PFSK-1 (cell line): ENCODE data around the gene FFAR3.

ENCODE experiments used
- FOXP2 ChIP-seq: optimal IDR thresholded peaks from 2 replicates; pipeline ENCODE3; 2011; ENCODE audit warnings: borderline replicate concordance, control low read depth, inconsistent platforms; ENCODE audit not compliant: insufficient read depth; ENCODE audit errors: extremely low read length, extremely low read depth
- POLR2AphosphoS5 ChIP-seq: IDR thresholded peaks from 2 replicates; pipeline ENCODE4 v1.6.1; 2012; ENCODE audit warnings: low read depth, mild to moderate bottlenecking, control low read depth, low read length, moderate library complexity
- SIN3A ChIP-seq: IDR thresholded peaks from 2 replicates; pipeline ENCODE4 v1.6.1; 2012; ENCODE audit warnings: mild to moderate bottlenecking, low read length, moderate library complexity, borderline replicate concordance; ENCODE audit not compliant: insufficient read depth
- TAF1 ChIP-seq: IDR thresholded peaks from 2 replicates; pipeline ENCODE4 v1.6.1; 2012; ENCODE audit warnings: low read length, control low read depth, borderline replicate concordance; ENCODE audit not compliant: insufficient read depth
- TF ChIP-seq, protein P1 (sequence below), 2 experiments: IDR thresholded peaks; 2 replicates each; pipeline versions ENCODE4 v1.6.1 to v1.8.0; 2011 to 2012; ENCODE audit warnings: low read depth in 2 of 2, low read length in 2 of 2, control low read depth in 1 of 2, inconsistent platforms in 1 of 2, mild to moderate bottlenecking in 1 of 2, moderate library complexity in 1 of 2; ENCODE audit not compliant: insufficient read depth in 1 of 2

FFAR3 gene

DNA sequence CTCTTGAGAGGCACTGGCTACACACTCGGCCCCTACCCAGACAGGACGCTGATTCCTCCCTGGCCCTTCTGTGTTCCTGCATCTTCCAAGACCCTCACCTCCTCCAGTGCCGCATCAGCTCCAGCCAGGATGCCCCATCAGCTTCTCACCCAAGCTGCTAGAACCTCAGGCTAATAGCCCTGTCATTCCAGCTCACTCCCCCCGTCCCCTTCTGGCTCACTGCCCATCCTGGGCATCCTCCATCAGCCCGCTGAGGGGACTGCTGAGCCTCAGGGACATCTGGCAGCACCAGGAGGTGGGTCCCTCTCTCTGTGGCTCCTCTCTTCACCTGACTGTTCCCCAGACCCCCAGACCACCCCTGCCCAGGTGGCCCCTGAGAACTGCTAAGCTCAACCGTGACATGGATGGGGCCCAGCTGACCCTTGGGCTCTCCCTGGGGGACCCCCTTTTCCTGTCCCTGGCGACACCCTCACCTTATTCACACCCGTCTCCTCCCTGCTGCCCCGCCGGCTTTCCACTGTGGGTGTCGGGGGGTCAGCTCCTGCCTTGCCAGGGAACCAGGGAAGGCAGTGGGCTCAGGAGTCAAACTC, 4.8 kb downstream of the FFAR3 start:
- TF ChIP-seq, protein P1, sequence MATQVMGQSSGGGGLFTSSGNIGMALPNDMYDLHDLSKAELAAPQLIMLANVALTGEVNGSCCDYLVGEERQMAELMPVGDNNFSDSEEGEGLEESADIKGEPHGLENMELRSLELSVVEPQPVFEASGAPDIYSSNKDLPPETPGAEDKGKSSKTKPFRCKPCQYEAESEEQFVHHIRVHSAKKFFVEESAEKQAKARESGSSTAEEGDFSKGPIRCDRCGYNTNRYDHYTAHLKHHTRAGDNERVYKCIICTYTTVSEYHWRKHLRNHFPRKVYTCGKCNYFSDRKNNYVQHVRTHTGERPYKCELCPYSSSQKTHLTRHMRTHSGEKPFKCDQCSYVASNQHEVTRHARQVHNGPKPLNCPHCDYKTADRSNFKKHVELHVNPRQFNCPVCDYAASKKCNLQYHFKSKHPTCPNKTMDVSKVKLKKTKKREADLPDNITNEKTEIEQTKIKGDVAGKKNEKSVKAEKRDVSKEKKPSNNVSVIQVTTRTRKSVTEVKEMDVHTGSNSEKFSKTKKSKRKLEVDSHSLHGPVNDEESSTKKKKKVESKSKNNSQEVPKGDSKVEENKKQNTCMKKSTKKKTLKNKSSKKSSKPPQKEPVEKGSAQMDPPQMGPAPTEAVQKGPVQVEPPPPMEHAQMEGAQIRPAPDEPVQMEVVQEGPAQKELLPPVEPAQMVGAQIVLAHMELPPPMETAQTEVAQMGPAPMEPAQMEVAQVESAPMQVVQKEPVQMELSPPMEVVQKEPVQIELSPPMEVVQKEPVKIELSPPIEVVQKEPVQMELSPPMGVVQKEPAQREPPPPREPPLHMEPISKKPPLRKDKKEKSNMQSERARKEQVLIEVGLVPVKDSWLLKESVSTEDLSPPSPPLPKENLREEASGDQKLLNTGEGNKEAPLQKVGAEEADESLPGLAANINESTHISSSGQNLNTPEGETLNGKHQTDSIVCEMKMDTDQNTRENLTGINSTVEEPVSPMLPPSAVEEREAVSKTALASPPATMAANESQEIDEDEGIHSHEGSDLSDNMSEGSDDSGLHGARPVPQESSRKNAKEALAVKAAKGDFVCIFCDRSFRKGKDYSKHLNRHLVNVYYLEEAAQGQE (IDR thresholded peaks at IDR 0.05; ENCODE audit: insufficient read depth in 1 of 2, low read depth in 2 of 2, low read length in 2 of 2): no peak
- TF ChIP-seq SIN3A (no peak), FOXP2 (no peak), TAF1 (no peak), POLR2AphosphoS5 (no peak)

DNA sequence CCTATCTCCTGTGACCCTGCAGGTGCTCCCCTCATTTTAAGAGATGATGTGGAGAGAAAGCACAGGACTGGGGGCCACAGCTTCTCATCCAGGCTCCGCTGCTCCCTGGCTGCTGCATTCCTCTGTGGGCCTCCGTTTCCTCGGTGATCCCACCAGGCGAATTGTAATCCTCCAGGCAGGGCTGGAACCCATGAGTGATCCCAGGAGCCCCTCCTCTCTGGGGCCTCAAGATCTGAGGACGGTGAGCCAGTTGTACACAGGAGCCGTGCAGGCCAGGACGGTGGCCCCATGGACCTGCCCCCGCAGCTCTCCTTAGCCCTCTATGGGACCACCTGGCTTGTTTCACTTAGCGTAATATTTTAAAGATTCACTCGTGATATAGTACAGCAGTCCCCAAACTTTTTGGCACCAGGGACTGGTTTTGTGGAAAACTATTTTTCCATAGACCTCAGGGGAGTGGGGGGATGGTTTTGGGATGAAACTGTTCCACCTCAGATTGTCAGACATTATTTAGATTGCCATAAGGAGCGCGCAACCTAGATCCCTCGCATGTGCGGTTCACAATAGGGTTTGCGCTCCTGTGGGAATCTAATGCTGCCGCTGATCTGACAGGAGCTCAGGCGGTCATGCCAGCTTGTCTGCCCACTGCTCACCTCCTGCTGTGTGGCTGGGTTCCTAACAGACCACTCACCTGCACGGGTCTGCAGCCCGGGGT, 5.6 kb downstream of the FFAR3 start:
- no peak for TF ChIP-seq SIN3A
- TF ChIP-seq FOXP2: no peak
- no peak for TF ChIP-seq TAF1
- TF ChIP-seq, protein P1 (IDR thresholded peaks at IDR 0.05; ENCODE audit: insufficient read depth in 1 of 2, low read depth in 2 of 2, low read length in 2 of 2): no peak
- TF ChIP-seq POLR2AphosphoS5: no peak

DNA sequence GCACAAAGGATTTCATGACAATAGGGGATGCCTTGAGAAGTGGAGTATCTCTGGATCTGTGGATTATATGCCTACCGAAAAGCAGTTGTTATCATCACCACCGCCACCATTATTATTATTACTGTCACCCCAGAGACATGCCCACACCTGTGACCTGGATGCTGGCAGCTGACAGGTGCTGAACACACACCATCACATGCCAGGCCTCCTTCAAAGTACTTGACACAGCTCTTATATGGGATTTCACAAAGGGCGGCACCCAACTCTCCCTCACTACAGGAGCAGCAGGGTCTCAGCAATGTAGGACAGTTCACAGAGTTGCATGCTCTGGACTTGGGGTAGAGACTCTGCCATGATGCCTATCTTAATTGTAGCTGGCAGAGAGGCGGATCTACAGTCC, 7.0 kb downstream of the FFAR3 start:
- TF ChIP-seq TAF1 (no peak), FOXP2 (no peak), POLR2AphosphoS5 (no peak), SIN3A (no peak)
- TF ChIP-seq, protein P1 (IDR thresholded peaks at IDR 0.05; ENCODE audit: insufficient read depth in 1 of 2, low read depth in 2 of 2, low read length in 2 of 2): no peak

DNA sequence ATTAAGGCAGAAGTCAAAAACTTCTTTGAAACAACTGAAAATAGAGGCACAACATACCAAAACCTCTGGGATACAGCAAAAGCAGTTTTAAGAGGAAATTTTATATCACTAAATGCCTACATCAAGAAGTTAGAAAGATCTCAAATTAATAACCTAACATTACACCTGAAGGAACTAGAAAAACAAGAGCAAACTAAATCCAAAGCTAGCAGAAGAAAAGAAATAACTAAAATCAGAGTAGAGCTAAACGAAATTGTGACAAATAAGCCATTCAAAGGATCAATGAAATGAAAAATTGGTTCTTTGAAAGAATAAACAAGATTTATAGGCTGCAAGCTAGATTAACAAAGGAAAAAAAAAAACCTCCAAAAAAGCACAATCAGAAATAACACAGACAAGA, 10.1 kb downstream of the FFAR3 start:
- TF ChIP-seq POLR2AphosphoS5 (no peak), FOXP2 (no peak), SIN3A (no peak), TAF1 (no peak)
- TF ChIP-seq, protein P1 (IDR thresholded peaks at IDR 0.05; ENCODE audit: insufficient read depth in 1 of 2, low read depth in 2 of 2, low read length in 2 of 2): no peak
